ENCODE measurements around the gene RBM7. TPM values are rescaled to one million over a fixed set of nuclear protein-coding genes. Genes with fewer than 3 reads are reported as not detected.

RBM7 gene
- total and polyA plus RNA-seq, 2 of the 13 experiments (the other 11 are each of a cell fraction or from before 2014, with no cell fraction given), result 30.5 to 32.3 TPM

DNA sequence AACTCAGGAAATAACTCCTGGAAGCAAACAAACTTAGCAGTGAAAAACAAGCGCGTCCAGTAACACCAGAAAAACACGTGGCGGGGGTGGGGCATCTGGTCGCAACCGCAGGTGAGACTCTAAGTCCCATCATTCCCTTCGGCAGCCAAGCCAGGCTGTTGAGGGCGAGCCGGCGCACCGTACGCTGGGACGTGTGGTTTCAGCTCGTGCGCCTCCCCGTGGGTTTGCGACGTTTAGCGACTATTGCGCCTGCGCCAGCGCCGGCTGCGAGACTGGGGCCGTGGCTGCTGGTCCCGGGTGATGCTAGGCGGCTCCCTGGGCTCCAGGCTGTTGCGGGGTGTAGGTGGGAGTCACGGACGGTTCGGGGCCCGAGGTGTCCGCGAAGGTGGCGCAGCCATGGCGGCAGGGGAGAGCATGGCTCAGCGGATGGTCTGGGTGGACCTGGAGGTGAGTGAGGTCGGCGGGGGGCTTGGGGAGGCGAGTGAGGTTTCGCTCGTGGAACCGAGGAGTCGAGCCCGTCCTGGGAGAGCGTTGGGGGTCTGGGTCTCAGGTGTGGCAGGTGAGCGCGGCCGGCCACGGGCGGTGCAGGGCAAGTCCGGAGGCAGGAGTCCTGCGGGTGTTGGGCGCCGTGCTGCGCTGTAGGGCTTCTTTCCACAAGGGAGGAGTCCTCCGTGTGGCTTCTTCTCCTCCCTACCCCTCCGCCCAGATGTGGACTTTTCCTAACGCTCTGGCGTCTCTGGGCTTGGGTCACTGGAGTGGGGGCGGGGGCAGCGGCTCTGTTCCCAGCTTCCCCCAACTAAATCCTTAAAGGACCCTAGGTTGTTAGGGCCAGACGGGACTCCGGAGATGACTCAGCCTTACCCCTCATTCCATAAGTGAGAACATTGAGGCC lies 39.0 kb downstream of the RBM7 start, which contains the start of gene REXO2 (continued):
- TF ChIP-seq, protein P1, sequence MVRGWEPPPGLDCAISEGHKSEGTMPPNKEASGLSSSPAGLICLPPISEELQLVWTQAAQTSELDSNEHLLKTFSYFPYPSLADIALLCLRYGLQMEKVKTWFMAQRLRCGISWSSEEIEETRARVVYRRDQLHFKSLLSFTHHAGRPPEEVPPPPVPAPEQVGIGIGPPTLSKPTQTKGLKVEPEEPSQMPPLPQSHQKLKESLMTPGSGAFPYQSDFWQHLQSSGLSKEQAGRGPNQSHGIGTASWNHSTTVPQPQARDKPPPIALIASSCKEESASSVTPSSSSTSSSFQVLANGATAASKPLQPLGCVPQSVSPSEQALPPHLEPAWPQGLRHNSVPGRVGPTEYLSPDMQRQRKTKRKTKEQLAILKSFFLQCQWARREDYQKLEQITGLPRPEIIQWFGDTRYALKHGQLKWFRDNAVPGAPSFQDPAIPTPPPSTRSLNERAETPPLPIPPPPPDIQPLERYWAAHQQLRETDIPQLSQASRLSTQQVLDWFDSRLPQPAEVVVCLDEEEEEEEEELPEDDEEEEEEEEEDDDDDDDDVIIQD (CRISPR knock-in tag; IDR thresholded peaks at IDR 0.05; ENCODE audit: low read depth), result peak; percentile 41; the same call in 1 of the 2 replicates
- TF ChIP-seq GABPB1 (CRISPR knock-in tag; IDR thresholded peaks at IDR 0.05) (peak; percentile 82), HNRNPLL (IDR thresholded peaks at IDR 0.05; ENCODE audit: low read depth, low read length, poor library complexity, severe bottlenecking) (peak; percentile 91), TAF1 (CRISPR knock-in tag; IDR thresholded peaks at IDR 0.05) (peak; percentile 72), RXRA (CRISPR knock-in tag; IDR thresholded peaks at IDR 0.05) (peak; percentile 64), GMEB2 (CRISPR knock-in tag; IDR thresholded peaks at IDR 0.05; ENCODE audit: low read depth) (0 out of 2 replicates have a peak, but pooled peaks have one; percentile 26), YY1 (IDR thresholded peaks at IDR 0.05; ENCODE audit: insufficient read depth, insufficient replicate concordance, low read depth, low read length) (peak; percentile 39), KLF15 (CRISPR knock-in tag; IDR thresholded peaks at IDR 0.05; ENCODE audit: borderline replicate concordance) (no peak), HNF1A (IDR thresholded peaks at IDR 0.05; ENCODE audit: low read depth) (no peak), HNF1A (CRISPR knock-in tag; IDR thresholded peaks at IDR 0.05; ENCODE audit: borderline replicate concordance) (peak; percentile 61; the same call in 1 of the 2 replicates), HOXA3 (CRISPR knock-in tag; IDR thresholded peaks at IDR 0.05) (peak; percentile 48; the same call in 1 of the 2 replicates), NRL (CRISPR knock-in tag; IDR thresholded peaks at IDR 0.05; ENCODE audit: borderline replicate concordance) (peak; percentile 94), HMG20A (CRISPR knock-in tag; IDR thresholded peaks at IDR 0.05; ENCODE audit: borderline replicate concordance) (no peak; the same call in 1 of the 2 replicates), ZNF253 (CRISPR knock-in tag; IDR thresholded peaks at IDR 0.05; ENCODE audit: borderline replicate concordance) (0 out of 2 replicates have a peak, but pooled peaks have one; percentile 66)
- TF ChIP-seq, protein P2, sequence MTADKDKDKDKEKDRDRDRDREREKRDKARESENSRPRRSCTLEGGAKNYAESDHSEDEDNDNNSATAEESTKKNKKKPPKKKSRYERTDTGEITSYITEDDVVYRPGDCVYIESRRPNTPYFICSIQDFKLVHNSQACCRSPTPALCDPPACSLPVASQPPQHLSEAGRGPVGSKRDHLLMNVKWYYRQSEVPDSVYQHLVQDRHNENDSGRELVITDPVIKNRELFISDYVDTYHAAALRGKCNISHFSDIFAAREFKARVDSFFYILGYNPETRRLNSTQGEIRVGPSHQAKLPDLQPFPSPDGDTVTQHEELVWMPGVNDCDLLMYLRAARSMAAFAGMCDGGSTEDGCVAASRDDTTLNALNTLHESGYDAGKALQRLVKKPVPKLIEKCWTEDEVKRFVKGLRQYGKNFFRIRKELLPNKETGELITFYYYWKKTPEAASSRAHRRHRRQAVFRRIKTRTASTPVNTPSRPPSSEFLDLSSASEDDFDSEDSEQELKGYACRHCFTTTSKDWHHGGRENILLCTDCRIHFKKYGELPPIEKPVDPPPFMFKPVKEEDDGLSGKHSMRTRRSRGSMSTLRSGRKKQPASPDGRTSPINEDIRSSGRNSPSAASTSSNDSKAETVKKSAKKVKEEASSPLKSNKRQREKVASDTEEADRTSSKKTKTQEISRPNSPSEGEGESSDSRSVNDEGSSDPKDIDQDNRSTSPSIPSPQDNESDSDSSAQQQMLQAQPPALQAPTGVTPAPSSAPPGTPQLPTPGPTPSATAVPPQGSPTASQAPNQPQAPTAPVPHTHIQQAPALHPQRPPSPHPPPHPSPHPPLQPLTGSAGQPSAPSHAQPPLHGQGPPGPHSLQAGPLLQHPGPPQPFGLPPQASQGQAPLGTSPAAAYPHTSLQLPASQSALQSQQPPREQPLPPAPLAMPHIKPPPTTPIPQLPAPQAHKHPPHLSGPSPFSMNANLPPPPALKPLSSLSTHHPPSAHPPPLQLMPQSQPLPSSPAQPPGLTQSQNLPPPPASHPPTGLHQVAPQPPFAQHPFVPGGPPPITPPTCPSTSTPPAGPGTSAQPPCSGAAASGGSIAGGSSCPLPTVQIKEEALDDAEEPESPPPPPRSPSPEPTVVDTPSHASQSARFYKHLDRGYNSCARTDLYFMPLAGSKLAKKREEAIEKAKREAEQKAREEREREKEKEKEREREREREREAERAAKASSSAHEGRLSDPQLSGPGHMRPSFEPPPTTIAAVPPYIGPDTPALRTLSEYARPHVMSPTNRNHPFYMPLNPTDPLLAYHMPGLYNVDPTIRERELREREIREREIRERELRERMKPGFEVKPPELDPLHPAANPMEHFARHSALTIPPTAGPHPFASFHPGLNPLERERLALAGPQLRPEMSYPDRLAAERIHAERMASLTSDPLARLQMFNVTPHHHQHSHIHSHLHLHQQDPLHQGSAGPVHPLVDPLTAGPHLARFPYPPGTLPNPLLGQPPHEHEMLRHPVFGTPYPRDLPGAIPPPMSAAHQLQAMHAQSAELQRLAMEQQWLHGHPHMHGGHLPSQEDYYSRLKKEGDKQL (CRISPR knock-in tag; IDR thresholded peaks at IDR 0.05; ENCODE audit: low read depth), result no peak
